B cell (primary cell): Measurements from ENCODE around the gene NCOA1. TPM values are rescaled to one million over a fixed set of nuclear protein-coding genes. Genes with fewer than 3 reads are reported as not detected.
"Not testable (repeated sequence)": the region's sequence is repeated elsewhere in the genome, so short reads cannot be mapped to it uniquely, and the experiment has no call there.

Source experiments
- ATAC-seq: fragments of 200-7000 bp; cut with Tn5 transposase; one replicate; pipeline ENCODE4 v1.10.0; 2021; ENCODE audit warnings: low read depth, mild to moderate bottlenecking, moderate number of reproducible peaks, moderate library complexity
- CTCF ChIA-PET: fragments of 350-600 bp; sonication (Branson Sonifier 250); formaldehyde crosslinking; loops from one replicate; lab custom pipeline; 2021; ENCODE audit warnings: antibody characterized with exemption, inconsistent platforms; lab: Charles Lee
- POLR2A ChIA-PET: fragments of 350-600 bp; sonication (Branson Sonifier 250); formaldehyde crosslinking; loops from one replicate; lab custom pipeline; 2021; ENCODE audit warnings: antibody characterized with exemption; lab: Charles Lee
- DNase-seq: peaks from one replicate; pipeline ENCODE4 v3.0.0; 2013
- H2AFZ ChIP-seq: 2 replicates; pipeline ENCODE4 v1.6.1; 2012; ENCODE audit warnings: mild to moderate bottlenecking, low read depth, low read length; ENCODE audit not compliant: insufficient read depth, poor library complexity, severe bottlenecking
- H3K27ac ChIP-seq, 2 donors: 1 replicate in 1 of 2; 2 replicates in 1 of 2; pipeline ENCODE4 v1.5.1; 2012 to 2013; ENCODE audit warnings: low read length in 2 of 2, mild to moderate bottlenecking in 2 of 2, moderate library complexity in 1 of 2
- H3K27me3 ChIP-seq, 4 experiments: fragments of 200-600 bp in 1 of 4; sonication (generic) in 1 of 4; replicated peaks in 1 of 4; 1 replicate in 2 of 4; 2 replicates in 2 of 4; pipeline versions ENCODE4 v1.6.1 to v1.7.0; 2013 to 2016; ENCODE audit warnings: low read length in 3 of 4, mild to moderate bottlenecking in 2 of 4, mixed read lengths in 1 of 4, moderate library complexity in 1 of 4; ENCODE audit not compliant: insufficient read depth in 4 of 4, control insufficient read depth in 3 of 4; ENCODE audit errors: control extremely low read depth in 1 of 4
- H3K36me3 ChIP-seq, 2 experiments: replicated peaks in 1 of 2; 1 replicate in 1 of 2; 2 replicates in 1 of 2; pipeline versions ENCODE4 v1.6.1 to v1.7.1; 2013; ENCODE audit warnings: low read length in 1 of 2; ENCODE audit not compliant: insufficient read depth in 2 of 2, control insufficient read depth in 1 of 2; ENCODE audit errors: control extremely low read depth in 1 of 2, extremely low read depth in 1 of 2
- H3K4me1 ChIP-seq, 2 donors: fragments of 200-600 bp in 1 of 2; sonication (generic) in 1 of 2; 1 replicate in 1 of 2; 2 replicates in 1 of 2; pipeline versions ENCODE4 v1.5.1 to v1.6.1; 2013 to 2017; ENCODE audit warnings: low read length in 2 of 2; ENCODE audit not compliant: control insufficient read depth in 2 of 2, insufficient read depth in 2 of 2
- H3K4me2 ChIP-seq: replicated peaks from 2 replicates; pipeline ENCODE3; 2012; ENCODE audit warnings: mild to moderate bottlenecking, low read depth, low read length; ENCODE audit not compliant: poor library complexity, severe bottlenecking
- H3K4me3 ChIP-seq, 5 experiments: fragments of 200-600 bp in 1 of 5; sonication (generic) in 1 of 5; 1 replicate in 3 of 5; 2 replicates in 2 of 5; pipeline versions ENCODE4 v1.5.1 to v1.7.0; 2011 to 2016; ENCODE audit warnings: low read length in 4 of 5, mild to moderate bottlenecking in 4 of 5, low read depth in 2 of 5, control low read depth in 1 of 5, moderate library complexity in 1 of 5; ENCODE audit not compliant: insufficient read depth in 1 of 5; ENCODE audit errors: control extremely low read depth in 1 of 5, extremely low read depth in 1 of 5
- H3K79me2 ChIP-seq: fragments of 200-600 bp; sonication (generic); one replicate; pipeline ENCODE4 v1.6.0; 2016; ENCODE audit warnings: low read length; ENCODE audit not compliant: control insufficient read depth, insufficient read depth
- H3K9ac ChIP-seq: fragments of 200-600 bp; sonication (generic); 2 replicates; pipeline ENCODE4 v1.6.1; 2017; ENCODE audit warnings: mild to moderate bottlenecking, low read length, moderate library complexity
- H3K9me3 ChIP-seq, 3 donors: one replicate each; pipeline versions ENCODE4 v1.6.1 to v1.7.1; 2013; ENCODE audit warnings: low read length in 2 of 3; ENCODE audit not compliant: control insufficient read depth in 2 of 3, insufficient read depth in 1 of 3; ENCODE audit errors: control extremely low read depth in 1 of 3
- H4K20me1 ChIP-seq: 2 replicates; pipeline ENCODE4 v1.6.0; 2012; ENCODE audit warnings: mild to moderate bottlenecking, low read length; ENCODE audit not compliant: insufficient read depth, control insufficient read depth, poor library complexity, severe bottlenecking
- H3K27ac Mint-ChIP-seq: one replicate; pipeline ENCODE4 v1.8.0; 2021; ENCODE audit warnings: mixed read lengths
- H3K27me3 Mint-ChIP-seq: one replicate; pipeline ENCODE4 v1.8.0; 2021; ENCODE audit warnings: mixed read lengths
- H3K4me1 Mint-ChIP-seq: one replicate; pipeline ENCODE4 v1.8.0; 2021; ENCODE audit warnings: mixed read lengths
- H3K4me3 Mint-ChIP-seq: one replicate; pipeline ENCODE4 v1.8.0; 2021; ENCODE audit warnings: mixed read lengths
- H3K9me3 Mint-ChIP-seq: one replicate; pipeline ENCODE4 v1.8.0; 2022; ENCODE audit warnings: mixed read lengths; ENCODE audit not compliant: insufficient read depth
- EZH2 ChIP-seq: IDR thresholded peaks from 2 replicates; pipeline ENCODE4 v1.6.1; 2012; ENCODE audit warnings: borderline replicate concordance, low read depth, mild to moderate bottlenecking, moderate library complexity, low read length; ENCODE audit not compliant: insufficient read depth, poor library complexity, severe bottlenecking
- WGBS: methylation state at CpG from one replicate; pipeline ENCODE4 v1.1.5; 2013; ENCODE audit warnings: missing lambda C conversion rate; ENCODE audit not compliant: insufficient coverage; 5-methylcytosine and 5-hydroxymethylcytosine counted together
- intact Hi-C: fragments of 100-400 bp; cut with micrococcal nuclease; formaldehyde crosslinking; loops from one replicate; pipeline ENCODE4 v1.10.0; 2022
- polyA plus RNA-seq: library from polyadenylated mRNA; depleted of rRNA; stranded (reverse); fragments of >200 nt; gene quantifications from 2 replicates; pipeline ENCODE4 v1.2.3, GENCODE V29; 2012
- total RNA-seq, 2 donors: library from RNA; stranded (reverse); fragments of 120-200 nt in 1 of 2; gene quantifications; 1 replicate in 1 of 2; 2 replicates in 1 of 2; pipeline versions ENCODE4 v1.2.3 to v1.2.4, GENCODE V29; 2013 to 2022
- TF ChIP-seq, protein P1 (sequence below): fragments of 200-600 bp; IDR thresholded peaks from one replicate; pipeline ENCODE4 v1.8.0; 2022; ENCODE audit warnings: antibody characterized with exemption, mild to moderate bottlenecking

Gene NCOA1
- total and polyA plus RNA-seq, 2 donors (not counting 1 experiment from before 2014, with no cell fraction given) = 11.6 to 49.1 TPM

DNA sequence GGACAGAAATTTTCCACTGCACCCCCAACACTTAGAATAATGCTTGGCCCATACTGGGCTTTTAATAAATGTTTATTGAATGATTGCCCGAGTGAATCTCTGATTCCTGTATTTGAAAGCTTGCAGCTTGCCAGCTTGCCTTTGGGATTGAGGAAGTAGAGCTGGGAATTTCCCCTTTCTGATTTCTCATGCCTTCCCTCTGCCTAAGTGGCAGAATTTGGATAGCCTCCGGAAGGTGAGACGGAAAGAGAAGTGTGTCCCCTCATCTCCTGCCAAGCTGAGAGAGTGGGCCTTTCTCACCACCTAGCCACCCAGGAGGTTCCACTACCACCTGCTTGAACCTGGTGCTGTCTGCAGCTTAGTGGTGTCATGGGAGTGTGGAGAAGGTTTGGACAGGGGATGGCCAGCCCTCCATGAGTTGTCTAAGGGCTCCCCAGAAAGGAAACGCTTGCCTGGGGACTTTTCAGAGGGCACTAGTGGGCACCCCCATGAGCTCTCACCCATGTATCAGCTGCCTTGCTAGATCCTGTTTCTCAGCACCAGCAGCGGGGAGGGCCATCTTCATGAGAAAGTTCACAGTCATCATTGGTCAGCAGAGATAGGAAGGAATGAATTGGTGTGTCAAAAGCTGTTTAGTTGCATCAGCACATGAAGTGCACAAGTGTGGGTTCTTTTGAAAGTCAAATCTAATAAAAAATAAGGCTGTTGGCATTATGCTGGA, 8.6 kb upstream of the NCOA1 start:
- H3K4me2 ChIP-seq = no peak overlapping the region
- no peak overlapping the region for H3K9ac ChIP-seq
- WGBS = 70% methylated on average over 3 of the region's 5 CpGs
- H2AFZ ChIP-seq = no peak overlapping the region
- ChIA-PET POLR2A (no interaction called here), CTCF (interaction anchor here (1.0 kb wide), 1 partner anchor 9 kb away, joined by 3 read pairs; no protein-coding TSS in a partner anchor)
- H3K27ac ChIP-seq = no peak overlapping the region
- intact Hi-C loops = no loop called here
- no peaks in the 10 kb centered on the region for H4K20me1 ChIP-seq
- no peaks in the 10 kb centered on the region for H3K36me3 ChIP-seq
- peaks cover 6% of the 10 kb centered on the region for H3K79me2 ChIP-seq
- no peak overlapping the region for H3K4me3 ChIP-seq
- H3K4me1 ChIP-seq = no peaks in the 10 kb centered on the region
- no peak for TF ChIP-seq EZH2
- TF ChIP-seq, protein P1, sequence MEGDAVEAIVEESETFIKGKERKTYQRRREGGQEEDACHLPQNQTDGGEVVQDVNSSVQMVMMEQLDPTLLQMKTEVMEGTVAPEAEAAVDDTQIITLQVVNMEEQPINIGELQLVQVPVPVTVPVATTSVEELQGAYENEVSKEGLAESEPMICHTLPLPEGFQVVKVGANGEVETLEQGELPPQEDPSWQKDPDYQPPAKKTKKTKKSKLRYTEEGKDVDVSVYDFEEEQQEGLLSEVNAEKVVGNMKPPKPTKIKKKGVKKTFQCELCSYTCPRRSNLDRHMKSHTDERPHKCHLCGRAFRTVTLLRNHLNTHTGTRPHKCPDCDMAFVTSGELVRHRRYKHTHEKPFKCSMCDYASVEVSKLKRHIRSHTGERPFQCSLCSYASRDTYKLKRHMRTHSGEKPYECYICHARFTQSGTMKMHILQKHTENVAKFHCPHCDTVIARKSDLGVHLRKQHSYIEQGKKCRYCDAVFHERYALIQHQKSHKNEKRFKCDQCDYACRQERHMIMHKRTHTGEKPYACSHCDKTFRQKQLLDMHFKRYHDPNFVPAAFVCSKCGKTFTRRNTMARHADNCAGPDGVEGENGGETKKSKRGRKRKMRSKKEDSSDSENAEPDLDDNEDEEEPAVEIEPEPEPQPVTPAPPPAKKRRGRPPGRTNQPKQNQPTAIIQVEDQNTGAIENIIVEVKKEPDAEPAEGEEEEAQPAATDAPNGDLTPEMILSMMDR = no peak
- DNase-seq (no peak), ATAC-seq (no peak)
- Mint-ChIP-seq H3K27me3 (peaks cover 10% of the 10 kb centered on the region), H3K27ac (no peak overlapping the region), H3K9me3 (no peaks in the 10 kb centered on the region), H3K4me1 (no peaks in the 10 kb centered on the region), H3K4me3 (no peak overlapping the region)
- peaks cover 0 to 4% (median 0%) of the 10 kb centered on the region in 4 experiments for H3K27me3 ChIP-seq
- H3K9me3 ChIP-seq = no peaks in the 10 kb centered on the region

DNA sequence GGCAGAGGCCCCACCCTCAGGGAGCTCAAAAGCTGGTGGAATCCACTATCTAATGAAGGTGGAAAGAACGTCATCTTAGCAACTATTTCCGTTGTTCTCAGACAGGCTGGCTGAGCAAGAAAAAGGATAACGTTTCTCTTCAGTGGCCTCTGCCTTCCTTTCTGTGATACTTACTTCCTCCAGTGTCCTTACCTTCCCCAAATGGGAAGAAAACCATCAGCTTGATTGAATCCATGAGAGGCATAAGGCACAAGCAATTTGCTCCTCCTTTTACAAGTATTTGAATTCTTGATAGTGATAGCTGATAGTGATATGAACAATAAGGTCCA, 8.1 kb upstream of the NCOA1 start:
- H3K9me3 Mint-ChIP-seq = no peaks in the 10 kb centered on the region
- no peak for ATAC-seq
- ChIA-PET POLR2A (no interaction called here), CTCF (interaction anchor here (1.0 kb wide), 1 partner anchor 9 kb away, joined by 3 read pairs; no protein-coding TSS in a partner anchor)
- no peaks in the 10 kb centered on the region for H3K9me3 ChIP-seq
- no peak overlapping the region for H3K27ac Mint-ChIP-seq
- peaks cover 6% of the 10 kb centered on the region for H3K79me2 ChIP-seq
- no peaks in the 10 kb centered on the region for H3K4me1 ChIP-seq
- DNase-seq = no peak
- intact Hi-C loops = no loop called here
- peaks cover 0 to 4% (median 0%) of the 10 kb centered on the region in 4 experiments for H3K27me3 ChIP-seq
- H3K4me2 ChIP-seq = no peak overlapping the region
- H3K27ac ChIP-seq = no peak overlapping the region
- no peak overlapping the region for H3K4me3 Mint-ChIP-seq
- no peaks in the 10 kb centered on the region for H3K4me1 Mint-ChIP-seq
- H3K9ac ChIP-seq = no peak overlapping the region
- H3K27me3 Mint-ChIP-seq = peaks cover 10% of the 10 kb centered on the region
- WGBS = 65% methylated on average over 3 of the region's 3 CpGs
- H4K20me1 ChIP-seq = no peaks in the 10 kb centered on the region
- no peak overlapping the region for H3K4me3 ChIP-seq
- no peak for TF ChIP-seq EZH2
- TF ChIP-seq, protein P1 = no peak
- H2AFZ ChIP-seq = no peak overlapping the region
- H3K36me3 ChIP-seq = no peaks in the 10 kb centered on the region

DNA sequence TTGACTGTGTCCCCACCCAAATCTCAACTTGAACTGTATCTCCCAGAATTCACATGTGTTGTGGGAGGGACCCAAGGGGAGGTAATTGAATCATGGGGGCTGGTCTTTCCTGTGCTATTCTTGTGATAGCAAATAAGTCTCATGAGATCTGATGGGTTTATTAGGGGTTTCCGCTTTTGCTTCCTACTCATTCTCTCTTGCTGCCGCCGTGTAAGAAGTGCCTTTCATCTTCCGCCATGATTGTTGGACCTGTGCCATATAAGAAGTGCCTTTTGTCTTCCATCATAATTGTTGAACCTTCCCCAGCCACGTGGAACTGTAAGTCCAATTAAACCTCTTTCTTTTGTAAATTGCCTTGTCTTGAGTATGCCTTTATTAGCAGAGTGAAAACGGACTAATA, 6.4 kb upstream of the NCOA1 start:
- peaks cover 14% of the 10 kb centered on the region for H3K79me2 ChIP-seq
- H3K27me3 Mint-ChIP-seq, H3K9me3 Mint-ChIP-seq, POLR2A ChIA-PET, H3K27ac ChIP-seq, H3K27me3 ChIP-seq, H3K4me1 ChIP-seq, ATAC-seq, H3K27ac Mint-ChIP-seq, DNase-seq, H3K9ac ChIP-seq, H4K20me1 ChIP-seq, H3K4me3 Mint-ChIP-seq, H3K36me3 ChIP-seq, H3K4me3 ChIP-seq, H3K4me1 Mint-ChIP-seq, intact Hi-C loops, H3K9me3 ChIP-seq, H2AFZ ChIP-seq, CTCF ChIA-PET, H3K4me2 ChIP-seq: not testable (repeated sequence)
- 100% methylated on average over 2 of the region's 6 CpGs for WGBS
